HepG2 (cell line): ENCODE results near the gene NEIL1. TPM values are rescaled to one million over a fixed set of nuclear protein-coding genes. Genes with fewer than 3 reads are reported as not detected.

Source experiments
- AGO2 ChIP-seq: fragments of 200-400 bp; formaldehyde crosslinking; optimal IDR thresholded peaks from 2 replicates; pipeline ENCODE3; 2017; ENCODE audit warnings: mild to moderate bottlenecking, low read depth, low read length, moderate library complexity
- AKAP8 ChIP-seq: sonication (generic); formaldehyde crosslinking; IDR thresholded peaks from 2 replicates; pipeline ENCODE4 v1.5.1; 2020; ENCODE audit warnings: mild to moderate bottlenecking, missing genetic modification reagents
- ATF1 ChIP-seq: IDR thresholded peaks from 2 replicates; pipeline ENCODE4 v1.6.1; 2016; ENCODE audit warnings: mild to moderate bottlenecking, control low read depth
- CBFB ChIP-seq: sonication (generic); formaldehyde crosslinking; IDR thresholded peaks from 2 replicates; pipeline ENCODE4 v1.4.0; 2020; ENCODE audit warnings: missing genetic modification reagents
- CBX5 ChIP-seq: sonication (generic); formaldehyde crosslinking; IDR thresholded peaks from 2 replicates; pipeline ENCODE4 v1.4.0; 2020; ENCODE audit warnings: missing genetic modification reagents, borderline replicate concordance
- HMGXB4 ChIP-seq, 2 experiments: sonication (generic) in 1 of 2; formaldehyde crosslinking in 1 of 2; IDR thresholded peaks; 2 replicates each; pipeline versions ENCODE4 v1.4.0 to v1.6.1; 2018 to 2020; ENCODE audit warnings: missing genetic modification reagents in 2 of 2, borderline replicate concordance in 1 of 2, low read depth in 1 of 2, mild to moderate bottlenecking in 1 of 2, missing biosample characterization in 1 of 2
- HNRNPLL ChIP-seq: fragments of 200-400 bp; formaldehyde crosslinking; IDR thresholded peaks from 2 replicates; pipeline ENCODE4 v1.6.1; 2017; ENCODE audit warnings: mild to moderate bottlenecking, low read depth, low read length; ENCODE audit not compliant: poor library complexity, severe bottlenecking
- ZBTB33 ChIP-seq: sonication (generic); formaldehyde crosslinking; IDR thresholded peaks from 2 replicates; pipeline ENCODE4 v1.4.0; 2020; ENCODE audit warnings: missing genetic modification reagents
- ZFP1 ChIP-seq: IDR thresholded peaks from 2 replicates; pipeline ENCODE4 v1.6.1; 2016
- ZNF263 ChIP-seq: sonication (generic); formaldehyde crosslinking; IDR thresholded peaks from 2 replicates; pipeline ENCODE4 v1.4.0; 2020; ENCODE audit warnings: missing genetic modification reagents
- ZNF460 ChIP-seq: sonication (generic); formaldehyde crosslinking; IDR thresholded peaks from 2 replicates; pipeline ENCODE4 v1.5.1; 2020; ENCODE audit warnings: missing genetic modification reagents, mild to moderate bottlenecking, borderline replicate concordance
- ZSCAN21 ChIP-seq: sonication (generic); formaldehyde crosslinking; IDR thresholded peaks from 2 replicates; pipeline ENCODE4 v1.8.0; 2022; ENCODE audit warnings: mild to moderate bottlenecking, missing genetic modification reagents, moderate library complexity, borderline replicate concordance
- polyA plus RNA-seq, 8 experiments: library from polyadenylated mRNA; depleted of rRNA in 3 of 8; stranded (reverse) in 7 of 8; unstranded in 1 of 8; fragments of >200 nt; fragmentation: Illumina TruSeq in 4 of 8; extraction: Trizol in 4 of 8; gene quantifications; 2 replicates each; pipeline versions ENCODE4 v1.2.1 to v1.2.3, GENCODE V29; 2011 to 2016; ENCODE audit warnings: low read depth in 4 of 8, missing spikeins in 1 of 8, mixed read lengths in 1 of 8; ENCODE audit not compliant: insufficient read depth in 1 of 8
- total RNA-seq, 5 experiments: library from RNA; depleted of rRNA; stranded (reverse); fragments of >200 nt; fragmentation: Illumina TruSeq; extraction: Trizol; gene quantifications; 2 replicates each; pipeline ENCODE4 v1.2.3, GENCODE V29; 2016; ENCODE audit warnings: low read depth in 1 of 5
- TF ChIP-seq, protein P1 (sequence below): sonication (generic); formaldehyde crosslinking; IDR thresholded peaks from 2 replicates; pipeline ENCODE4 v1.4.0; 2020; ENCODE audit warnings: missing genetic modification reagents, mild to moderate bottlenecking, borderline replicate concordance
- TF ChIP-seq, protein P2 (sequence below): sonication (generic); formaldehyde crosslinking; IDR thresholded peaks from 2 replicates; pipeline ENCODE4 v1.5.1; 2020; ENCODE audit warnings: mild to moderate bottlenecking, missing genetic modification reagents, moderate library complexity

Gene NEIL1
- total and polyA plus RNA-seq, 2 of the 13 experiments (the other 11 are each of a cell fraction or from before 2014, with no cell fraction given), result 10.4 to 15.5 TPM

- TF ChIP-seq ATF1 (CRISPR knock-in tag) (no peak), CBFB (CRISPR knock-in tag) (peak; percentile 12; the same call in 1 of the 2 replicates), ZFP1 (CRISPR knock-in tag) (no peak), ZBTB33 (CRISPR knock-in tag) (peak; percentile 98), ZSCAN21 (CRISPR knock-in tag) (no peak), AGO2 (peak; percentile 93), CBX5 (CRISPR knock-in tag) (no peak), HNRNPLL (peak; percentile 25), ZNF460 (CRISPR knock-in tag) (no peak), ZNF263 (peak; percentile 32; the same call in 1 of the 2 replicates), AKAP8 (CRISPR knock-in tag) (peak; percentile 68; the same call in 1 of the 2 replicates), HMGXB4 (CRISPR knock-in tag; IDR thresholded peaks at IDR 0.05; ENCODE audit: borderline replicate concordance in 1 of 2, low read depth in 1 of 2) (no peak)
- TF ChIP-seq, protein P1, sequence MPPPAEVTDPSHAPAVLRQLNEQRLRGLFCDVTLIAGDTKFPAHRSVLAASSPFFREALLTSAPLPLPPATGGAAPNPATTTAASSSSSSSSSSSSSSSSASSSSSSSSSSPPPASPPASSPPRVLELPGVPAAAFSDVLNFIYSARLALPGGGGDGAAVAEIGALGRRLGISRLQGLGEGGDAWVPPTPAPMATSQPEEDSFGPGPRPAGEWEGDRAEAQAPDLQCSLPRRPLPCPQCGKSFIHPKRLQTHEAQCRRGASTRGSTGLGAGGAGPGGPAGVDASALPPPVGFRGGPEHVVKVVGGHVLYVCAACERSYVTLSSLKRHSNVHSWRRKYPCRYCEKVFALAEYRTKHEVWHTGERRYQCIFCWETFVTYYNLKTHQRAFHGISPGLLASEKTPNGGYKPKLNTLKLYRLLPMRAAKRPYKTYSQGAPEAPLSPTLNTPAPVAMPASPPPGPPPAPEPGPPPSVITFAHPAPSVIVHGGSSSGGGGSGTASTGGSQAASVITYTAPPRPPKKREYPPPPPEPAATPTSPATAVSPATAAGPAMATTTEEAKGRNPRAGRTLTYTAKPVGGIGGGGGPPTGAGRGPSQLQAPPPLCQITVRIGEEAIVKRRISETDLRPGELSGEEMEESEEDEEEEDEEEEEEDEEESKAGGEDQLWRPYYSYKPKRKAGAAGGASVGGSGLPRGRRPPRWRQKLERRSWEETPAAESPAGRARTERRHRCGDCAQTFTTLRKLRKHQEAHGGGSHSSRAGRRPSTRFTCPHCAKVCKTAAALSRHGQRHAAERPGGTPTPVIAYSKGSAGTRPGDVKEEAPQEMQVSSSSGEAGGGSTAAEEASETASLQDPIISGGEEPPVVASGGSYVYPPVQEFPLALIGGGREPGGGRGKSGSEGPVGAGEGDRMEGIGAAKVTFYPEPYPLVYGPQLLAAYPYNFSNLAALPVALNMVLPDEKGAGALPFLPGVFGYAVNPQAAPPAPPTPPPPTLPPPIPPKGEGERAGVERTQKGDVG (CRISPR knock-in tag), result 0 out of 2 replicates have a peak, but pooled peaks have one; percentile 23
- TF ChIP-seq, protein P2, sequence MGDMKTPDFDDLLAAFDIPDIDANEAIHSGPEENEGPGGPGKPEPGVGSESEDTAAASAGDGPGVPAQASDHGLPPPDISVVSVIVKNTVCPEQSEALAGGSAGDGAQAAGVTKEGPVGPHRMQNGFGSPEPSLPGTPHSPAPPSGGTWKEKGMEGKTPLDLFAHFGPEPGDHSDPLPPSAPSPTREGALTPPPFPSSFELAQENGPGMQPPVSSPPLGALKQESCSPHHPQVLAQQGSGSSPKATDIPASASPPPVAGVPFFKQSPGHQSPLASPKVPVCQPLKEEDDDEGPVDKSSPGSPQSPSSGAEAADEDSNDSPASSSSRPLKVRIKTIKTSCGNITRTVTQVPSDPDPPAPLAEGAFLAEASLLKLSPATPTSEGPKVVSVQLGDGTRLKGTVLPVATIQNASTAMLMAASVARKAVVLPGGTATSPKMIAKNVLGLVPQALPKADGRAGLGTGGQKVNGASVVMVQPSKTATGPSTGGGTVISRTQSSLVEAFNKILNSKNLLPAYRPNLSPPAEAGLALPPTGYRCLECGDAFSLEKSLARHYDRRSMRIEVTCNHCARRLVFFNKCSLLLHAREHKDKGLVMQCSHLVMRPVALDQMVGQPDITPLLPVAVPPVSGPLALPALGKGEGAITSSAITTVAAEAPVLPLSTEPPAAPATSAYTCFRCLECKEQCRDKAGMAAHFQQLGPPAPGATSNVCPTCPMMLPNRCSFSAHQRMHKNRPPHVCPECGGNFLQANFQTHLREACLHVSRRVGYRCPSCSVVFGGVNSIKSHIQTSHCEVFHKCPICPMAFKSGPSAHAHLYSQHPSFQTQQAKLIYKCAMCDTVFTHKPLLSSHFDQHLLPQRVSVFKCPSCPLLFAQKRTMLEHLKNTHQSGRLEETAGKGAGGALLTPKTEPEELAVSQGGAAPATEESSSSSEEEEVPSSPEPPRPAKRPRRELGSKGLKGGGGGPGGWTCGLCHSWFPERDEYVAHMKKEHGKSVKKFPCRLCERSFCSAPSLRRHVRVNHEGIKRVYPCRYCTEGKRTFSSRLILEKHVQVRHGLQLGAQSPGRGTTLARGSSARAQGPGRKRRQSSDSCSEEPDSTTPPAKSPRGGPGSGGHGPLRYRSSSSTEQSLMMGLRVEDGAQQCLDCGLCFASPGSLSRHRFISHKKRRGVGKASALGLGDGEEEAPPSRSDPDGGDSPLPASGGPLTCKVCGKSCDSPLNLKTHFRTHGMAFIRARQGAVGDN, result peak; percentile 36
Observed at GRCh38 chr15:75348562-75349350, 1.9 kb downstream of the NEIL1 start (continued).
